Medulla oblongata (tissue), 1 donor: ENCODE data around the gene F12.
A peak's percentile ranks its signal among the peaks of the same experiment; 100 is the strongest.

Experiments used
- DNase-seq: peaks from one replicate; pipeline ENCODE4 v3.0.0-alpha.2; 2015; ENCODE audit errors: extremely low spot score

Gene F12

DNA sequence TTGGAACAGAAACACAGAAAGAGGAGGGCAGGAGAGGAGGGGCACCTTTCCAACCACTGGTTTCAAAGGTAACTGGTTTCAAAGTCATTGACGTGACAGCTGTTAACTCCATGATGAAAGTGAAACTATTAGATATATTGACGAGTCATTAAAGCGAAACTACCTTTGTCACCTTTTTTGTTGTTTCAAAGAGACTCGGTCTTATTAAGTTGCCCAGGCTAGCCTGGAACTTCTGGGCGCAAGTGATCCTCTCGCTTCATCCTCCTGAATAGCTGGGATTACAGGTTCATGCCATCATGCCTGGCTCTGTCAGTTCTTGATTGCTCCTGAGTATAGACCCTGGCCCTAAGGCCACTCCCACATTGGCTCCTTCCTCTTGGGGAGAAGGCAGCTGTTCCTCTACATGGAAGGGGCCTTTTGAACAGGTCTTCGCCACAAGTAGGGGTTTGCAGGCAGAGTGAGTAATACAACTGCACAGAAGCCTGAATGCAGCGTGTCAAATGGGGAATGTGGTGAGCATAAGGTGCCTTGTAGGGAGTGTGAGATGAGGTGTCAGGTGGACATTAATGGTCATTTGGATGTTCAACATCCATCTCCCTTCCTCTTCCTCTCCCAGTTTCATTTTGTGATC is 3.4 kb upstream of the F12 start:
- DNase-seq = no peak

DNA sequence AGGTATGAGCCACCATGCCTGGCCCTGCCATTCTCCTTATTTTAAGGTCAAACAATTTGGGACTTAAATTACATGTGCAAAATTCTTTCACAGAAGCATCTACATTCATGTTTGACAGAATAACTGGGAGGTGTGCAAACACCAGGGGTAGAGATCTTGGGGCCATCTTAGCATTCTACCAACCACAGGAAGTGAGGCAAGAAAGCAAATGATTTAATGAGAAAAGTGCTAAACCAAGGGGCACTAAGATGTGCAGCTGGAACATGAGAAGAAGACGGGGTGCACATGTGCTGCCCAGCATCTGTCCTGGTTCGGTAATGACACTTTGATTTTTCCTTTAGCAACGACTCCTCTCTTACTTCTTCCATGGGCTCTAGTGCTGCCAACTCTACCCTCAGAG is 1.2 kb upstream of the F12 start:
- DNase-seq = no peak

DNA sequence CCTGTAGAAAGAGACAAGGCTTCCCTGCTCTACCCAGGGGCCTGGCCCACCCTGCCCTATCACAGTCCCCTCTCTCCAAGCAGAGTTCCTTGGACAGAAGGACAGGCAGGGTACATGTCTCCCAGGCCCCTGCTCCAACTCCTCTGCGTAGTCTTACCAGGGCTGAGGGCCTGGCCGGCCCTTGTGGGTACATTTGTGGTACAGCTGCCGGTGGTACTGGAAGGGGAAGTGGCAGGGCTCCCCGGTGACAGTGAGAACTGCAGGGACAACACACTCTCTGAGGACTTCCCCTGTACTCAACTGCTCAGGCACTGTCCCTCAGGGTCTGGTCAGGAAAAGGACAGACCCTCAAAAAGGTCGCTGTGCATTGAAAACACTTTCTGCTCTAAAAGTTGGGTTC is 3.6 kb downstream of the F12 start:
- DNase-seq = peak; percentile 21

DNA sequence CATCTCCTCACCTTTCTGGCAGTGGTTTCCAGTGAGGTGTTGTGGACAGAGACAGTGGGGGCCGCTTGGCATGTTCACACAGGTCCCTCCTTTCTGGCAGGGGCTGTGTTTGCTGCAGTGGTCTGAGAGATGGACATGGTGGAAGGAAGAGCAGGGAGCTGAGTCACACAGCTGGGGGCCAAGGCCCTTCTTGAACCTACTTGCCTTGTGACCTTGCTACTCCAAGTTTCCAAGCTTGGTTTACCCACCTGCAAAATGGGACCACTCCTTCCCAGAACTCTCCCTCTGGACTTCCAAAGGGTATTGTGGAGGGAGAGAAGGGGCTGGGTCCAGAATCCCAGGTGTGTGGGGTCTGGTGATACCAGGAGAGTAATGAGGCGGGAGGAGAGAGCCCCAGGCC is 4.1 kb downstream of the F12 start:
- no peak for DNase-seq

DNA sequence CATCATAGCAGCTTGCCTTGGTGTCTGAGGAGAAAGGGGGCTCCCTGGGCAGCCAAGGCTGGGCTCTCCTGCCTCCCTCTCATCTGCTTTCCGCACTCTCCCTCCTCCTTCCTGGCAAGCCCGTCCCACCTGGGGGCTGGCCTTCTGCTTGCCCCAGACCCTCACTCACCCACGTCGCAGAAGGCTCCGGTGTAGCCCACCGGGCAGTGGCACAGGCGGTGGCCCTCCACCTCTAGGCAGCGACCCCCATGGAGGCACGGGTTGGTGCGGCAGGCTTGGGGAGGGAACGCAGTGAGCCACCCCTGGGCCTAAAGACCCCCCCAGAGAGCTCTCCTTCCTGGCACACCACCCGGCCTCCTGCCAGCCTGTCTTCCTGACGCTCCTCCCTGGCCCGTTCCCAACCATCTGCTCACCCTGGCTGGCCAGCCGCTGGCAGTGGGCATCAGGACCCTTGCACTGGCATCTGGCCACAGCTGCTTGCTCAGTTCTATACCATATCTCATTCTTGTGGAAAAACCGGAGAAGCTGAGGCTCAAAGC is 4.7 kb downstream of the F12 start:
- DNase-seq = no peak

DNA sequence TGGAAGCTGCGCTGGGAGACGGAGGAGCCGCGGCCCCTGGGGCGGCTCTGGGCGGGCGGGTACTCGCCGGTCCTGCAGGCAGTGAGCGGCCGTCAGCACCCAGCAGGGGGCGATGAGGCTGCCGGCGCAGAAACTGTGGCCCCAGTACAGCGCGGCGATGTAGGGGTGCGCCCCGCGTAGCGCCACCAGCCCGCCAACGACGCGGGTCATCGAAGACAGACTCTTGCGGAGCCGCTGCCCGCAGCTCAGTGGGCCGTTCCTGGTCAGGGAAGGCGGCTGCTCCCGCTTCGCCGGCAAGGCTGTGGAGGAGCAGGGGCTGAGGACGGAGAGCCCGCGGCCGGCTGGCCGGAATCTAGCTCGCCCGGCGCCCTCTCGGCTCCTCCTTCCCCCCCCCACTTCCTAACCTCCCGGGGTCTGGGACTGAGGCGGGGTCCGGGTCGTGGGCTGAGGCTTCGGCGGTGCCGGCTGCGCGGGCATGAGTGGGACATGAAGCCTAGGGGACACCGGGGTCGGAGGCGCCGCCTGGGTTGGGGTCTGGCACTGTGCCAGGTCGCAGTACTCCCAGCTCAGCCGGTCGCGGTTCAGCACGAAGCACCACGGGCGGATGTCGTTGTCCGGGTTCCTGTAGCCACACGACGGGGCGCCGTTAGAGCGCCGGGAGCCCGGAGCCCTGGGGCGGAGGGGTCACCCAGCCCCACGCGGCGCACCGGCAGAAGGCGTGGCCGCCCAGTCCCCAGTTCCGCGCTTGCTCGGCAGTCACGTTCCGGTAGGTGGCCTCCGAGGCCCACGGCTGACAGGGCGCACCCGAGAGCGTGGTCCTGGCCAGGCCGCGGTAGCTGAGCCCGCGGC is 5.3 kb downstream of the F12 start:
- peak; percentile 69 for DNase-seq

DNA sequence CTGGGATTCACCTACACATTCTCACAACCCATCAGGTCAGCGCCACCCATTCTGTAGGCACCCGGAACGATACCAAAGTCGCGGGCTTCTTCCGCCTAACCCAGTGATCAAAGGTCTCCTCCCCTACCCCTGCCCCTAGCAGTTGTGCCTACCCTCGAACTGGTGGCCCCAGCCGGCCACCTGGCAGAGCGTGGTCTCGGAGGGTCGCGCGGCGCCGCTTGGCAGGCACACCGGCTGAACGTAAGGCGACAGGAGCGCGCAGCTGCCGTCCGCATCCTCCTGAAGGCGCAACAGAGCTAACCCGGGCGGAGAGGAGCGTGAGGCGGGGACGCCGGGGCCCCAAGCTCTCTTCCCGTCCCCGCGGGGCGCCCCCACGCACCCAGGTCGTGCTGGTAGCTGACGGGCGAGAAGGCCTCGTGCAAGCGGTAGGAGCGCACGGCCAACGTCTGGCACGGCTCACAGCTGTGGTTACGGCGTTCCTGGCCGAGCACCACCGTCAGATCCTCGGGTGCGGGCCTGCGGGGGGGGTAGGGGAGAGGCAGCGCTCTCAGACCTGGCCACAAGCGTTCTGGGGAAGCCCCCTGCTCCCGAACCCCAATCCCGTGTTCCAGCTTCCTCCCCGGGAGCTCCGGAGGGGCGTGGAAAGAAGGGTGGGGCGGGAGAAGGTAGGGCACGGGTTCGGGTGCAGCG is 6.1 kb downstream of the F12 start:
- no peak for DNase-seq

DNA sequence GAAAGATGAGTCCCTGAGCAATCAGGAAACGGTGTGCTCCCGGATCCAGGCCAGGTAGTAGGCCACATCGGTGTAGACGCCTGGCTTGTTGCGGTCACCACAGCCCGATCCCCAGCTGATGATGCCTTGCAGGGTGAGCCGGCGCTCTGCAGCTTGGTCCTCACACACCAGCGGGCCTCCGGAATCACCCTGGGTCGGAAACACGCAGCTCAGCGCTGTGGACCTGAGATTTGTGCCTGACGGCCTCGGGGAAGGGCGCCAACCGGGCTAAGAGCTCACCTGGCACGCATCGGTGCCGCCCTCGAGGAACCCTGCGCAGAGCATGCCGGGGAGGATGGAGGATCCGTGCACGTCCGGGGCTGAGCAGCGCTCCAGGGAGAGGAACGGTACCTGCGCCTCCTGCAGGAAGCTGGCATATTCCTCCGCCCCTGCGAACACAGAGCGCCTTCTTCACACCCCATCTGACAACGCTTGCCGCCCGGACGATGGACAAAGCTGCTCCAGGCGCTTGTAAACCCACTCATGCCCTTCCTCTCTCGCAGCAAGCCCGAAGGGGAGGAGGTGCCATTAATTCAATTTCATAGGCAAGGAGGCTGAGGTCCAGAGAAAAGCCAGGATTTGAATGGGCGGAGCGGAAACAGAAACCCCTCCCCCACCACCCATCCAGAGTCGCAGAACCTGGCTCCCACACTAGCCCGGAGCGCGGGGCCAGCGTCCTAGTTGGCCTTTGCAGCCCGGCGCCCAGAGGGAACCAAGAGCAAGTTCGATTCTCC is 6.9 kb downstream of the F12 start:
- no peak for DNase-seq

DNA sequence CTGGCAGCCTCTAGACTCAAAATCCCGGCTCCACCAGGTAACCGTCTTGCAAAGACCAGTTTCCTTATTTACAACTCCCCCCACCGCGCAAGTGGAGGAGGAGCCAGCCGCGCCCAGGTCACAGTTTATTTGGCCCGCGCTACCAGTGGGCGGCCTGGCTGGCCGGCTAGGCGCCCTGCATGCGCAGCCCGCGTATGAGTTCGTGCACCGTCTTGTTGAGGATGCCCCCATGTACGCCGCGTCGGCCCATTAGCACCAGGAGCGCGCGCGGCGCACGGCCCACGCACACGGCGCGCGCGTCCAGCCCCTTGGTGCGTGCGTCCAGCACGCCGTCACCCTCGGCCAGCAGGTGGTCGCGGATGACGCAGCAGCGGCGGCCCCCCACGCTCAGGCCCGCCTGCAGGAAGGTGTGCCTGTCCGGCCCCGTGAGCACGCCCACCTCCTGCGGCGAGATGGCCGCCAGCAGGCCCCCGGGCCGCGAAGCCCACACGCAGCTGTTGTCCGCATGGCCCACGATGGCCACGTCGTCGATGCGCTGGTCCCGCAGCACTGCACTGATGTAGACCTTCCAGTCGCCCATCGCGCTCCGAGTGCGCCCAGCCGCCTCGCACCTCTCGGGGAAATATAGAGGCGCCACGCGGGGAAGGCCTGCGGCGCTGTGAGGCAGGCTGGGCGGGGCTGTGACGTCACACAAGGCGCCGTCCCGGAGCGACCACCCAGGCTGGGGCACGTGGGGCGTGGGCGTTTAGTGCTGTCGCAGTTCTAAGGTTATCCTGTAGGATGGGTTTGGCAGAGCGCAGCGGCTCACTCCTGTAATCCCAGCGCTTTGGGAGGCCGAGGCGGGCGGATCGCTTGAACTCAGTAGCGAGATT is 9.1 kb downstream of the F12 start, which contains the start of gene PFN3:
Gene PFN3 (minus strand): TSS at position 665 of the 872 bp plus-strand sequence. CDS start 85 bp downstream, at position 580.
- no peak for DNase-seq

DNA sequence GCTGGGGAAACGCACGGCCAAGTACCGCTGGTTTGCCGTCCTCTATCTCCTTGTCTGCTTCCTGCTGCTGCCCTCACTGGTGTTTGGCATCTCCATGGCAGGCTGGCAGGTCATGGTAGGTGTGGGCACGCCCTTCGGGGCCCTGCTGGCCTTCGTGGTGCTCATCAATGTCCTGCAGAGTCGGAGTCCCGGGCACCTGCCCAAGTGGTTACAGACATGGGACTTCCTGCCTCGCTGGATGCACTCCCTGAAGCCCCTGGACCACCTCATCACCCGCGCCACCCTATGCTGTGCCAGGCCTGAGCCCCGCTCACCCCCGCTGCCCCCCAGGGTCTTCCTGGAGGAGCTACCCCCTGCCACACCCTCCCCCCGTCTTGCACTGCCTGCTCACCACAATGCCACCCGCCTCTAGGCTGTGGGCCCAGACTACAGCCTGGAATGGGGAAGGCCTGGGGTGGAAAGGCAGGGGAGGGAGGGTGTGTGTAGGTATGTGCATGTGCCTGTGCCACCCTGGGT is 11.4 kb downstream of the F12 start:
- DNase-seq = no peak

DNA sequence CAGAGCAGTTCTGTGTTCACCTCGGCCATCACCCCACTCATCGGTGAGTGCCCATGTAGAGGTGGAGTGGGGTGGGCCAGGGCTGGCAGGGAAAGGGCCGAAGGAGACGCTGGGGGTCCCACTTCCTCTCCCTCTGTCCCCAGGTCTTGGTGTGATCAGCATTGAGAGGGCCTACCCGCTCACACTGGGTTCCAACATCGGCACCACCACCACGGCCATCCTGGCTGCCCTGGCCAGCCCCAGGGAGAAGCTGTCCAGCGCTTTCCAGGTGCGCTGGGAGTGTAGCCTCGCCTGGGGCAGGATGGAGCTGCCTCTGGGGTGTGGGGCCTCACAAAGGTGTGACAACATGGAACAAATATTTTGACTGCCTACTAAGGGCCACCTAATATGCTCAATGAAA is 12.6 kb downstream of the F12 start:
- DNase-seq = no peak

DNA sequence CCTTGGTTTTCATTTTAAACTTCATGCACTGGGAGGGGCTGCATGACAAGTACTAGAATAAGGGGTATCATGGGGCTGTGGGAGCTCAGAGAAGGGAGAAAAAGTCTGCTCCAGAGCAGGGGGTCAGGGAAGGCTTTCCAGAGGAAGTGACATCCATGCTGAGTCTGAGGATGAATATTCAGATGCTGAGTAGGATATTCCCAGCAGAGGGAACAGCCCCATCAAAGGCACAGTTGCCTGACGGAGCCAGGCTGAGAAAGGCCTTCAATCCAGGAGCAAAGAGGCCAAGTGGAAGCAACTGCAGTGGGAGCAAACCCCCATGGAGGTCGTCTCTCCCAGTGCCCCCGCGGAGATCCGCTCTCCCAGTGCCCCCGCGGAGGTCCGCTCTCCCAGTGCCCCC is 13.3 kb downstream of the F12 start:
- no peak for DNase-seq

DNA sequence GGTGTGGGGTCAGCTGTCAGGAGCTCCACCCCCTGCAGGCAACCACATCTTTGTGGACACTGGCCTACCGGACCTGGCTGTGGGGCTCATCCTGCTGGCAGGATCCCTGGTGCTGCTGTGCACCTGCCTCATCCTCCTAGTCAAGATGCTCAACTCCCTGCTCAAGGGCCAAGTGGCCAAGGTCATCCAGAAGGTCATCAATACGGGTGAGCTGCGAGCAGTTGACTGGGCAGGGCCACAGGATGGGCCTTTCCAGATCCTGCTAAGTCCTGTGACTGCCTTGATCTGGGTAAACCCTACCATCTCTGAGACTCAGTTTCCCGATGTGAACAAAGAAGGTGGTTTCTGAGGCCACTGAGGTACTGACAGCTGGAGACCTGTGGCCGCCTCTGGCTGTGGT is 15.4 kb downstream of the F12 start:
- DNase-seq = no peak

DNA sequence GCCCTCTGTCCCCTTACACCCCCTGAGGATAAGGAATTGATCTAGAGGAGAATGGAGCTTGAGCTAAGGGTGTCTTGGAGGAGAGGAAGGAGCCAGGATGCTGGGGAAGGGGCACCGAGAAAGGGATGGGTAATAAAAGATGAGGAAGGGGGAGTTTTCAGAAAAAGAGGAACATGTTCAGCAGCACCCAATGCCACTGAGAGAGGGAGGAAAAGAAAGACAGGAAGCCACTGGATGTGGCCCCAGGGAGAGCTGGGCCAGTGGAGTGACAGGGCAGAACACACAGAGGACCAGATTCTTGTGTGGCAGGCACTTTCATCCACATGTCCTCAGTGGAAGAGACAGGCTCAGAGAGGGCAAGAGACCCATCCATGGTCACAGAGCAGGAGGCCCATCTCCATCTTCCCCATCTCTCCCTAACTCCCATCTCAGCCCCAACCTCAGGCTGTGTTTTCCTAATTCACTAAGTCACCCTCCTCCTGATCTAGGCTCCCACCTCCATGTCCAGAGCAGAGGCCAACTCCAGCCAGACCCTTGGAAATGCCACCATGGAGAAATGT is 16.1 kb downstream of the F12 start:
- DNase-seq = no peak

DNA sequence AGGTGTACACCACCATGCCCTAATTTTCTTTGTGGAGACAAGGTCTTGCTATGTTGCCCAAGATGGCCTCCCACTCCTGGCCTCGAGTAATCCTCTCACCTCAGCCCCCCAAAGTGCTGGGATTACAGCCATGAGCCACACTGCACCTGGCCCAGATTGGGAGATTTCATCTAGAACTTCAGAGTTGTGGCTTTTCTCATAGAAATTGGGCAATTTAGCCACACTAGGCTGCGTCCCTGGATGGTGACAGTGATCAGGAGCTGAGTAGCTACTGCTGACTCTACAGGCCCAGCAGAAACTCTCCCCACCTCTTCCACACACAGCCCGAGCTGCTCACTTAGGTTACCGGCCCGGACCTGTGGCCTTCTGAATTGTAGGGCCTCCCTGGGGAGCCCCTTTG is 16.6 kb downstream of the F12 start:
- DNase-seq = no peak

DNA sequence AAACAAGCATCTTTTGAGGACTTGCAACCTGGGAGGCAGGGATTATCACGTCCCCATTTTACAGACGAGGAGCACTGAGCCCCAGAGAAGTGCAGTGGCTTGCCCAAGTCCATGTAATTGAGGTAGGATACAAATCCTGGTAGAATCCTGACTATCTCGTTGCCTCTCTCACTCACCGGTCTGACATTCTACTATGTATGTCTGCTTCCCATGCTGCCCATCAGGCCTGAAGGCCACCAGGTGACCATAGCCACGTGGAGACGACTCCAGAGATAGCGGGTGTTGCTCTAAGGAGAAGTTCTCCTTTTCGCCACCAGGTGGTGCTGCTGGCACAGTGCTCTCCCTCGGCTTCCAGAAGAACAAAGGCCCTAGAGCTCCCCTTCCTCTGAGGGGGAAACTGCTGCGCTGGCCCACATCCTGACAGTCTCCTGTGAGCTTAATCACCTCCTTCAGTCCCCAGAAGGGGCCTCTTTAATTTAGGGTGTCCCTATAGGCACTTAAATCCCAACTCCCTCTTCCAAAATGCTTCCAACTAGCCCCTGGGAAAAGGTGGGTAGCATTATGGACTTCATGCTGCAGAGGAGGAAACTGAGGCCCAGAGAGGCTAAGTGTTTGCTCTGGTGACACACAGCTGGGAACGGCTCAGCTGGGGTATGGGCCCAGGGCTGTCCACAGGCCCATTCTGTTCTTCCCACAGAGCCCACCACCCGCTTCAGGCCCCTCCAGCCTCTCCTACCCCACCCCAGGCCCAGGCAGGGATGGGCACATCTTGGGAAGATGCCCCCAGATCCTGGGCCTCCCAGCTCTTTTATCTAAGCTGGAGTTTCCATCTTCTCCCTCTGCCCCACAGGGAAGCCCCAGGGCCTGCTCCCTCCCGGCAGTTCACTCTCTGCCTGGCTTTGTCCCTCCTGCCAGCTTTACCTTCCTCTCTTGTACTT is 18.7 kb downstream of the F12 start:
- peak; percentile 87 for DNase-seq

DNA sequence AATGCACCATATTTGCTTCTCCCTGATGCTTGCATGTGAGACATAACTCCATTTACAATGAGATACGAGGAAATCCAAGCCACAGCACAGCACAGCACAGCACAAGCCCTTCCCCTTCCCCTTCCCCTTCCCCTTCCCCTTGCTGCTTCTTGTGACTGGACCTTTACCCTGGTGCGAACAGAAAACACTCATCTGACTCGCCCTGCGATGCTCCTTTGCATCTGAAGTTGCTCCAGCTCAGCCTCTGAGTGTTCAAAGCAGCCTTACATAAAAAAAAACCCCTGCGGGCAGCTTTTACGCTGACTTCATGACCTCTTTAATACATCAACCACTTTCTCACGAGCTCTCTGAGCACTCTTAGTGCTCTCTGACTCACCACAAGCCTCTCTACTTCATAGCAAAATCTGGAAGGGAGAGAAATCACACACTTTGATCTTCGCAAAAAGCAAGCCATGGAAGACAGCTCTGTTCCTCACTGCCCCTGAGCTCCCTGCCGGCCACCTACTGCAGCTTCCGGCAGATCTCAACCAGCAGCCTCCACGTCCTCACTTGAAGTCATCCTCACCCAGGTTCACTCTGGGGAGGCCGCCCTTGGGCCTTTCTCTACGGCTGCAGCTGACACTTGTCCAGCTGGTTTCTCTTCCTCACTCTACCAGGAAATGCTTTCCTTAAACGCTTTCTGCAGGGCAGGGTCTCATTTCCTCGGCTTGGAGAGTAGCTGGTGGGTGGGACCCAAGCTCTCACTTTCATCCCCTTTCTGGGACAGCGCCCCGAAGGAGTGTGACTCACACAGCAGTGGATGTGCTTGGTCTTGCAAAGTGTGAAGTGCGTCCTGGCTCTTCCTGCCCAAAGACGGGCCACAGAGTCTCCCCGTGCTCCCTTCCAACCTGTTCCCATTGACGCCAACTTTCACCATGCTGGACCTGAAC is 19.9 kb downstream of the F12 start:
- no peak for DNase-seq

DNA sequence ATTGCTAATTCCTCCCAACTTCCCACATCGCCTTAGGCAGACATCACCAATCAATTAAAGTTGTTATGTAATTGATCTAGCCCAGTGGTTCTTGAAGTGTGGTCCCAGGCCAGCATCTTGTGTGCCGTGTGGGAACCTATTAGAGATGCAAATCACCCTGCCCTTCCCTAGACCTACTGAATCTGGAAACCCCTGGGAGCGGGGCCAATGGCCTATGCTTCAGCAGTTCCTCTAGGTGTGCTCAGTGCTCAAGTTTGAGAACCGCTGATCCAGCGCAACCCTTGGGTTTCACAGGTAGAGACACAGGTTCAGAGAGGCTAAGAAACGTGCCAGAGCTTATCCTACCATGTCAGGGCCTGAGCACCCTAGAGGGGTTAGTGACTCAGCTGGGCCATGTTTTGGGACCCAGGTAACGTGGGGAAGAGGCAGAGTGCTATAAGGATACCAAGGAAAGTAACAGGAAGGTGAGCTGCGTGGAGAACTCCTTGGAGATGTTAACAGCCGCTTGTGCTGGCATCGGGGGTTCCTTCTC is 20.8 kb downstream of the F12 start:
- no peak for DNase-seq
